Ishikawa (cell line): ENCODE data around the gene C12orf42.

Experiments used
- CREB1 ChIP-seq: IDR thresholded peaks from 2 replicates; pipeline ENCODE4 v1.6.1; 2012; ENCODE audit warnings: low read depth
- EP300 ChIP-seq: IDR thresholded peaks from 2 replicates; pipeline ENCODE4 v1.6.1; 2012; ENCODE audit warnings: borderline replicate concordance
- TF ChIP-seq, protein P1 (sequence below): IDR thresholded peaks from 2 replicates; pipeline ENCODE4 v1.6.1; 2012; ENCODE audit warnings: low read depth, mild to moderate bottlenecking
- TF ChIP-seq, protein P2 (sequence below): IDR thresholded peaks from 2 replicates; pipeline ENCODE4 v1.6.1; 2012

DNA sequence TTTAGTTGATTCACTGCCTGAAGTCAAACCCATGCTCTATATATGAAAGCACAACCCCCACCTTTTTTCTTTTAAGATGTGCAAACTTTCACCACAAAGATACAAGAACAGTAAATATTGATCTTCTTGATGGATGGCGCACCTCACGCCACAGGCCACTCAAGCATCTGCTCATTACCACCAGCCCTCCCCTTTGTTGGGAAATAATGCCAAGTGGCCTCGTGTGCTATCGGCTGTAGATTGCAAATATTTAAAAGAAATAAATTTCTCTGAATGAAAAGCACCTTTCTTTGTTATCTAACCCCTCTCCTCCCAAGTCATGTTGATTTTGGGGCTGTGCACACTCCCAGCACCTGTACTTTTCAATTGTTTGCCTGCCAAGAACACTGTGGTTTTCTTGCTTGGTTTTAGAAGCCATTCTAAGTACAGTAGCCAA, 122.7 kb downstream of the C12orf42 start:
- no peak for TF ChIP-seq CREB1
- TF ChIP-seq, protein P1, sequence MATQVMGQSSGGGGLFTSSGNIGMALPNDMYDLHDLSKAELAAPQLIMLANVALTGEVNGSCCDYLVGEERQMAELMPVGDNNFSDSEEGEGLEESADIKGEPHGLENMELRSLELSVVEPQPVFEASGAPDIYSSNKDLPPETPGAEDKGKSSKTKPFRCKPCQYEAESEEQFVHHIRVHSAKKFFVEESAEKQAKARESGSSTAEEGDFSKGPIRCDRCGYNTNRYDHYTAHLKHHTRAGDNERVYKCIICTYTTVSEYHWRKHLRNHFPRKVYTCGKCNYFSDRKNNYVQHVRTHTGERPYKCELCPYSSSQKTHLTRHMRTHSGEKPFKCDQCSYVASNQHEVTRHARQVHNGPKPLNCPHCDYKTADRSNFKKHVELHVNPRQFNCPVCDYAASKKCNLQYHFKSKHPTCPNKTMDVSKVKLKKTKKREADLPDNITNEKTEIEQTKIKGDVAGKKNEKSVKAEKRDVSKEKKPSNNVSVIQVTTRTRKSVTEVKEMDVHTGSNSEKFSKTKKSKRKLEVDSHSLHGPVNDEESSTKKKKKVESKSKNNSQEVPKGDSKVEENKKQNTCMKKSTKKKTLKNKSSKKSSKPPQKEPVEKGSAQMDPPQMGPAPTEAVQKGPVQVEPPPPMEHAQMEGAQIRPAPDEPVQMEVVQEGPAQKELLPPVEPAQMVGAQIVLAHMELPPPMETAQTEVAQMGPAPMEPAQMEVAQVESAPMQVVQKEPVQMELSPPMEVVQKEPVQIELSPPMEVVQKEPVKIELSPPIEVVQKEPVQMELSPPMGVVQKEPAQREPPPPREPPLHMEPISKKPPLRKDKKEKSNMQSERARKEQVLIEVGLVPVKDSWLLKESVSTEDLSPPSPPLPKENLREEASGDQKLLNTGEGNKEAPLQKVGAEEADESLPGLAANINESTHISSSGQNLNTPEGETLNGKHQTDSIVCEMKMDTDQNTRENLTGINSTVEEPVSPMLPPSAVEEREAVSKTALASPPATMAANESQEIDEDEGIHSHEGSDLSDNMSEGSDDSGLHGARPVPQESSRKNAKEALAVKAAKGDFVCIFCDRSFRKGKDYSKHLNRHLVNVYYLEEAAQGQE = no peak
- TF ChIP-seq, protein P2, sequence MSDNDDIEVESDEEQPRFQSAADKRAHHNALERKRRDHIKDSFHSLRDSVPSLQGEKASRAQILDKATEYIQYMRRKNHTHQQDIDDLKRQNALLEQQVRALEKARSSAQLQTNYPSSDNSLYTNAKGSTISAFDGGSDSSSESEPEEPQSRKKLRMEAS = no peak
- TF ChIP-seq EP300 = no peak
